HG03175 (cell line): ENCODE results near the gene PHTF1.
"Not testable (repeated sequence)": the region's sequence is repeated elsewhere in the genome, so short reads cannot be mapped to it uniquely, and the experiment has no call there.

Source experiments
- ATAC-seq: cut with Tn5 transposase; IDR thresholded peaks from one replicate; pipeline ENCODE4 v1.9.1; 2021; ENCODE audit warnings: mild to moderate bottlenecking, moderate library complexity; ENCODE audit not compliant: unreplicated experiment

Gene PHTF1

DNA sequence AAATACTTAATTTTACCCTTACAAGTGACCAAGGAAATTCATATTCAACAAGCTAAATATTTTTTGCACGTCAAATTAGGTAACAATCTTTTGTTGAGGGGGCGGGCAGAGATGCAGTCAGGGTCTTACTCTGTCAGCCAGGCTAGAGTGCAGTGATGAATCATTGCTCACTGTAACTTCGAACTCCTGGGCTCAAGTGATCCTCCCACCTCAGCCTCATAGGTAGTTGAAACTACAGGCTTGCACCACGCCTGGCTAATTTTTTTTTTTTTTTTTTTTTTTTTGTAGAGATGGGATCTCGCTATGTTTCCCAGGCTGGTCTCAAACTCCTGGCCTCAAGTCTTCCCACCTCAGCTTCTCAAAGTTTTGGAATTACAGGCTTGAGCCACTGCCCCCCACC lies 26.5 kb downstream of the PHTF1 start:
- no peak for ATAC-seq

DNA sequence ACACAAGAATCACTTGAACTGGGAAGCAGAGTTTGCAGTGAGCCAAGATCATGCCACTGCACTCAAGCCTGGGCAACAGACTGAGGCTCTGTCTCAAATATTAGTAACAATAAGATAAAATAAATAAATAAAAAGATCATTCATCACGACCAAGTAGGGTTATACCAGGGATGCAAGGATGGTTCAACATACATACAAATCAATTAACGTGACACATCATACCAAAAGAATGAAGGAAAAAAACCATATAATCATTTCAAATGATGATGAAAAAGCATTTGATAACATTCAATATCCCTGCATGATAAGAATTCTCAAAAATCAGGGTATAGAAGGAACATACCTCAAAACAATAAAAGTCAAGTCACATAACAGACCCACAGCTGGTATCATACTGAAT lies 38.3 kb downstream of the PHTF1 start:
- no peak for ATAC-seq

DNA sequence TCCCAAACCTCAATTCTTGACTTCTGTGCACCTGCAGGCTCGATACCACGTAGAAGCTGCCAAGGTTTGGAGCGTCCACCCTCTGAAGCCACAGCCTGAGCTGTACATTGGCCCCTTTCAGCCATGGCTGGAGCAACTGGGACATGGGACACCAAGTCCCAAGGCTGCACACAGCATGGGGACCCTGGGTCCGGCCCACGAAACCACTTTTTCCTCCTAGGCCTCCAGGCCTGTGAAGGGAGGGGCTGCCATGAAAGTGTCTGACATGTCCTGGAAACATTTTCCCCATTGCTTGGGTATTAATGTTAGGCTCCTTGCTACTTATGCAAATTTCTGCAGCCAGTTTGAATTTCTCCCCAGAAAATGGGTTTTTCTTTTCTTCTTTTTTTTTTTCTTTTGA lies 40.7 kb downstream of the PHTF1 start:
- ATAC-seq = not testable (repeated sequence)

DNA sequence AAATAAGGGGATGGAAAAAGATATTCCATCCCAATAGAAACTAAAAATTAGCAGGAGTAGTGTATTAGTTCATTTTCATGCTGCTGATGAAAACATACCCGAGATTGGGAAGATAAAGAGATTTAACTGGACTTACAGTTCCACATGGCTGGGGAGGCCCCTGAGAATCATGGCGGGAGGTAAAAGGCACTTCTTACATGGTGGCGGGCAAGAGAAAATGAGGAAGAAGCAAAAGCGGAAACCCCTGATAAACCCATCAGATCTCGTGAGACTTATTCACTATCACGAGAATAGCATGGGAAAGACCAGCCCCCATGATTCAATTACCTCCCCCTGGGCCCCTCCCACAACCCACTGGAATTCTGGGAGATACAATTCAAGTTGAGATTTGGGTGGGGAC lies 41.8 kb downstream of the PHTF1 start:
- ATAC-seq = not testable (repeated sequence)

DNA sequence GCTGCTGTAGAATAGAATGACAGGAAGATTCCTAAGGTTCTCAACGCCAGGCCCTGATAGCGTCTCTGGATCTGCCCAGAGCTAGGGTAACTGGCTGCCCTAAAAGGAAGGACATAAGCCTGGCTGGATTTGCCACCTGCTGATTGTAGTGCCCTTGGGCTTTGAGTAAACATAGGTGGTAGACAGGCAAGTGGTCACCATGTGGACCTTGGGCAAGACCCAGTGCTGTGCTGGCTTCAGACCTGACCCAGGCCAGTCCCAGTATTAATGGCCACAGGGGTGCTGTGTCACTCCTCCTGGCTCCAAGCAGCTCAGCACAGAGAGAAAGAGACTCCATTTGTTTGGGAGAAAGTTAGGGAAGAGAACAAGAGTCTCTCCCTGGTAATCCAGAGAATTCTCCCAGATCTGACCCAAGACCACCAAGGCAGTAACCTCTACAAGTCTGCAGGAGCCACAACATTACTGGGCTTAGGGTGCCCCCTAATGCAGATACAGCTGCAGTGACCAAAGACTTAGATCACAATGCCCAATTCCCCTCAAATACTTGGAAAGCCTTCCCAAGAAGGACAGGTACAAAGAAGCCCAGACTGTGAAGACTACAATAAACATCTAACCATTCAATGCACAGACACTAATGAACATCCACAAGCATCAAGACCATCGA lies 44.5 kb downstream of the PHTF1 start:
- ATAC-seq = no peak

DNA sequence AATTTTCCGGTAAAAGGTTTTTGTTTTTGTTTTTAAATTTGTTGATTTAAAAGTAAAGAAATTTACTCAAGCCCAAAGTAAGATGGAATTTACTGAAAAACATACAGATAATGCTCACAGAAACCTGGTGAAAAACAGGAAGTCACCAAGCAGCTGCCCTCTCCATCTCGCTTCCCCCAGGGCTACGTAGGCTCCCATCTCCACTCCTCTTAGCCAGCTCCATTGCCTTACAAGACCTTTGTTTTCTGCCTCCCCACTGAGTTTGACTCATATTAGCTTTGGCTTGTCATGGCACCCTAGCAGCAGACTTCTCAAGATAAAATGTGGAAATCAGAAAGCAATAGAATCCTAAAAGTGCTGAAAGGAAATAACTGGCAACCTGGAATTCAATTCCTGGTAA lies 57.9 kb downstream of the PHTF1 start:
- no peak for ATAC-seq

DNA sequence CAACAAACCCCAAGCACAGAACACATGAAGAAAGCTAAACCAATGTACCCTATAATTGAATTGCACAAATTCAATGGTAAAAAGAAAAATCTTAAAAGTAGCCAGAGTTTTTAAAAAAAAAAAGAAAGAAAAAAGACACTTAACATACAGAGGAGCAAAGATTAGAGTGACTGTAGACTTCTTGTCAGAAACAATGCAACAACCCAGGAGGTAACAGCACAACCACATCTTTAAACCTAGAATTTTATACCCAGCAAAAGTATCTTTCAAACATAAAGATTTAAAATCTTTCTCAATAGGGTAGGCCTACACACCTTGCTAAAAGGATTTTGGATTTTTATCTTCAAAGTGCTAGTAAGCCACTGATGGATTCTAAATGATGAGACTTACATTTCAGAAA lies 64.4 kb downstream of the PHTF1 start:
- no peak for ATAC-seq

DNA sequence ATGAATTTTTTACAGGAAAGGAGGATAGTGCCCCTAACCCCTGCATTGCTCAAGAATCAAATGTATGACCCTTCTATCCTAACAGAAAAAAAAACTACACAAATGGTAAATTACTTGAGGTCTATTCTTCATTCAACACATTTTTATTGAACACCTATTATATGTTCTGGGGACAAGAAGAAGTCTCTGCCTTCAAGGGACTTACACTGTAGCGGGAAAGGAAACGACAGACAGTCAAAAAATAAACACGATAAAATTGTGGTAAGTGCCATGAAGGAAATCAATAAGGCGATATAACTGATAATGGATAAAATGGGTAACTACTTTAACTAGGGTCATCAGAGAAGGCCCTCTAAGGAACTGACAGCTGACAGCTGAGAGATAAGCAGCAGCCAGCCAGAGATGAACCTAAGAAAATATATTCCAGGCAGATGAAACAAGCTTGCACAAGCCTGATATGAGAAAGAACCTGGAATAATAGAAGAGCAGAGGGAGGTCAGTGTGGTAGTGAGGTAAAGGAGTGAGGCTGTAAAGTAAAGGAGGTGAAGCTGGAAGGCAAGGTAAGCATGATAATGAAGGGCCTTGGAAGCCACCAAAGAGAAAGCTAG lies 66.4 kb downstream of the PHTF1 start:
- ATAC-seq = no peak

DNA sequence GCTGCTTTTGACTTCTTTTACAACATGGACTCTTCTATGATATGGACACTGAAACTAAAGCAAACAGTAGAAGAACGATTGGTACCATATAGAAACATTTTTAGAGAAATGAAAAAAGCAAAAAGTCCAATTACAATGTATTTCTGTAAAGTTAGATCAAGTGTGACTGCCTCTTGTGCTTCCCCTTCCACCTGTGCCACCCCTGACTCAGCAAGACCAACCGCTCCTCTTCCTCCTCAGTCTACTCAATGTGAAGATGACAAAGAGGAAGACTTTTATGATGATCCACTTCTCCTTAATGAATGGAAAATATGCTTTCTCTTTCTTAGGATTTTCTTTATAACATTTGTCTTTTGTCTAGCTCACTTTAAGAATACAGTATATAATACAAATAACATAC lies 66.9 kb downstream of the PHTF1 start:
- ATAC-seq = no peak

DNA sequence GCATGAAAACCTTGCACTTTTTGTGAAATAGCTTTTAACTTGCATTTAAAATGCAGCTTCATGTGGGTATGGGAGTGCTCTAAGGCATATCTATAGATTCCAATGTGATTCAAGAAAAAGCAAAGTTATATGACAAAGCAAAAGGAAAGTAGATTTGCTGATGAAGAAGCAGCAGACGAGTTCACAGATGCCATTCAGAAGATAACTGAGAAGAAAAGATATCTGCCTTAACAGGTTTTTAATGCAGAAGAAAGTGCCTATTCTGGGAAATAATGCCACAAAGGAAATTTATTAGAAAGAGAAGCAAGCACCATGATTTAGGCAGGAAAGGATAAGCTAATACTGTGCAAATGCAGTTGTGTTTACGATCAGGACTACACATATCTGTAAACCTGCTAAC lies 68.1 kb downstream of the PHTF1 start:
- no peak for ATAC-seq

DNA sequence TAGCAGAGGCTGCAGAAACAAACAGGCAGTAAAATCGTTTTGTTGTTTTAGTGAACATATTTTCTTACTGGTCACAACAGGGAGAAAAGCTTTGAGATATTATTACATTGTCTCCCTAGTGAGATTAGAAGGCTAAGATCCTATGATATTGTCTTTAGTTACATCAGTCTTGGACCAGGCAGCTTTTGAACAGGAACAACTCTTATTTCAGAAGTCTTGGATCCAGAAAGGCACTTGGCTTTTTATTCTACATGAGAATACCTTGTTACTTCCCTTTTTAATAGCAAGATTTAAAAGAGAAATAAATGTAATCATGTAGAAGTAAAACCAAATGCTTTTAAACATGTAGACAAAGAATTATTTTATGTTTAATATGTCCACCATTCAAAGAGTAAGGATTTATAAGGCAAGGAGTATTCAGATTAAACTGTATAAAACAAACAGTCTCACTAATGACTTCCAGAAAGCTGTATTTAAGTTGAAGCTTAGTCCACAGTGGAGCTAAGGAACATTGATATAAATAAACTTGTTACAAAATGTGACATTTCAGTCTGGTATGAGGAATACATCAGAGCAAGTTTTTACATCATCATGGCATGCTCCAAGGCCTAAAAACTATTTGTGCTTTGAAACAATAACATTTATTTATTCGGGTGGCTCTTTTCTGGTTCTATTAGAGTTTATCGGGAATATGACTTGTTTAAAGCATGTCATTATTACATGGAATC lies 72.2 kb downstream of the PHTF1 start:
- no peak for ATAC-seq

DNA sequence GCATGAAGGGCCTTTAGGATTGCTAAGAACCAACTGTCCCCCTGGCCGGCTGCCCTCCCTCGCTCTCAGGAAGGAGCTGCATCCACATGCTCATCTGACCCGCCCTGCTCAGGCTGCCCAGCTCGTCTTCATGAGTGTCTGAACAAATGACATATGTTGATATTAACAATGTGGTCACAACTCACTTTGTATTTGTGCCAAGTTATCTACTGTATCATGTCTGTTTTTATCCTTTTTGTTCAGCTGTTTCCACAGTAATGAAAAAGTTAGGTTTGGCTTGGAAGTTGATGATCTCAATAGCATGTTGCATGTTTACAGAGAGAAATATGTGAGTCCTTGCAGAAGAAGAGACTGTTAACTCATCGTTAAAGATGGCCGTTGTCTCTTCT lies 75.1 kb downstream of the PHTF1 start:
- no peak for ATAC-seq

DNA sequence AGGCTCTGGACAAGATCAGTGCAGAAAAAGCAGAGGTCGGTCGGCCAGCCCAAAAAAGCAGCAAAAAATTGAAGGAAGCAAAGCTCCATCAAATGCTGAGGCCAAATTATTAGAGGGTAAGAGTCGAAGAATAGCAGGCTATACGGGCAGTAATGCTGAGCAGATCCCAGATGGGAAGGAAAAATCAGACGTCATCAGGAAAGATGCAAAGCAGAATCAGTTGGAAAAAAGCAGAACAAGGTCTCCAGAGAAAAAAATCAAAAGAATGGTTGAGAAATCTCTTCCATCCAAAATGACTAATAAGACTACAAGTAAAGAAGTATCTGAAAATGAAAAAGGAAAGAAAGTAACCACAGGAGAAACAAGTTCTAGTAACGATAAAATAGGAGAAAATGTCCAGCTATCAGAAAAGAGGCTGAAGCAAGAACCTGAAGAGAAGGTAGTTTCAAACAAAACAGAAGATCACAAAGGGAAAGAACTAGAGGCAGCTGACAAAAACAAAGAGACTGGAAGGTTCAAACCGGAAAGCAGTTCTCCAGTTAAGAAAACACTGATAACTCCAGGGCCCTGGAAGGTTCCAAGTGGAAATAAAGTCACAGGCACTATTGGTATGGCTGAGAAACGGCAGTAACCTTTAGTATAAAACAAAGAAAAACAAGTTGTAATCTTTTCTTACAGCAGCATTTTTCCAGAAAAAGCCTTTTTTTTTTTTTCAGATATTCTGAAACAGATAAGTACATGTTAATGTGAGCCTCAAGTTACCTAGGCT lies 75.7 kb downstream of the PHTF1 start:
- no peak for ATAC-seq

DNA sequence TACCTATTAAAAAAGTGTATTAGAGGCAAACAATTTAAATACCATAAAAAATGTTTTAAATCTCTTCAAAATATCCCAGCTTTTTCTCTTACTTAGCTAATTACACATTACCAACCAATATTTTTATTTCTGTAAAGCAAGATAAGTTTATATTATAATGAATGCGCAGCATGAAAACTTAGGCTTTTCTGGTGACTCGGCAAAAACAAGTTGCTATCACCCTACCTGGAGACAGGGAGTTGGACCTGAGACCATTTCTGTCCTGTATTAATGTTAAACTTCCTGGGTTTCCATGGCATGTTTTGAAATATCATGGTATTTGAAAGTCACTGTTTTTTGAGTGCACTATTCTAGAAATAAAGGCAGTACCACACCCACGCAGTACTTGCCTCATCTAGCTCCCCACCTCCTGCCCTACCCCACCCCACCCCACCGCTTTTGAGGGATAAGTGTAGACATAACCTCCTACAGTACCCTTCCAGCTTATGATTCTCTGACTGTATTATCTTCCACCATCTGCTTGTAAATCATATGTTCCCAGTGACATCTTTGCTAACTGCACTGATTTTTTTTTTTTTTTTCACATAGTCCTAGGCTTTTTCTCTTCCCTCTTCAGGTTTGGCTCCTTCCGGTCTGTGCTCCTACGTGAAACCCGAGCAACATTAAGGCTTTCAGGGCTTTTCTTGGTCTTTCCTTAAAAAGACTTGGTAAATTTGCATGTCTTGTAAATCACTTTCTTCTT lies 77.5 kb downstream of the PHTF1 start:
- no peak for ATAC-seq

DNA sequence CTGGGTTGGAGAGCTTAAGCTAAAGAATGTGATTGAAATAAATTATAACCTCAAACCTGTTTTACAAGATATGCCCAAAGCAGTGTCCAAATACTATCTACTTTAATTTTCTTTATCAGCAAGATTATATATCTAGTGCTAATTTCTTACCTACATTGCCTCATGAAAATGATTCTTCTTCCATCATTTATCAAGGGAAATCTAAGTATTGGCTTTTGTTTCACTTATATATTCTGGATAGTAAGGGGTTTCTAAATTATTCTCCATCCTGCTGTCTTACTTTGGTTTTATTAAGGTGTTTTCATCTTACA lies 81.2 kb downstream of the PHTF1 start:
- no peak for ATAC-seq

DNA sequence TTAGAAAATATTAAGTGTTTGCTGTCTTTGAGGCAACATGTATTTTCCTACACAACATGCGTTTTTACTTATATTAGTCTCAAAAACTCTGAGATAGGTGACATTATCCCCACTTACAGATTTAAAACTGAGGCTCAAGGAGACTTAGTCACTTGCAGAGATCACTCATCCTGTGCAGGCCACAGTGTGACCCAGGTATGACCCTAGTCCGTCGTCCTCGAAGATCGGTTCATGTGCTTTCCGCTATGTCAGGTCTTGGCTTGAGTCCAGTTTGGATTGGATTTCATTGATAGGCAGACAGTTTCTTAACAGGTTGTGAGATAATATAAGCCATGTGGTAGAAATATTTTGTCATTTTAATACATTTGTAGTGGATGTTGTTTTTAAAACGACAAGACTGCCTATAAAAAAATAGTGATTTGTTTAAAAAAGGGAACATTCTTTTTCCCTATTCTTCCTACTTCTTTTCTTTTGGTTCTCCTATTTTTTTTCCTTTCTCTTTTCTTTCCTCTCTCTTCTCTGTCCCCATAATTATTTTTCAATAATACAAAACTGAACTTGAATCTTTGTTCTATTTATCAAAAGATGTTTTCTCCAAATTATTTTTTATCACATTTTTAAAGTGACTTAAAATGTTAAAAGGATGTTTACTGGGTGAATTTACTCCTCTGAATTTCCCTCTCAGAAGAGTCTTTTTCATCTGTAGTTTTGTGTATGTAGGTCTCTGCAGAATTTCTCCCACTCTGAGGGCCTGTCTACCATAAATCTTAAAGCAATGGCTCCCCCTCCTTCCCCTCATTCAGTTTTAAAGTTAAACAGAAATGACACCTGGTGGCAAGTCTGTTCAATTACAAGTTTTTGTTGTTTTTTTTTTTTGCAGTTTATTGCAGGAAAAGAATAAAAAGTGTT lies 81.8 kb downstream of the PHTF1 start:
- ATAC-seq = no peak

DNA sequence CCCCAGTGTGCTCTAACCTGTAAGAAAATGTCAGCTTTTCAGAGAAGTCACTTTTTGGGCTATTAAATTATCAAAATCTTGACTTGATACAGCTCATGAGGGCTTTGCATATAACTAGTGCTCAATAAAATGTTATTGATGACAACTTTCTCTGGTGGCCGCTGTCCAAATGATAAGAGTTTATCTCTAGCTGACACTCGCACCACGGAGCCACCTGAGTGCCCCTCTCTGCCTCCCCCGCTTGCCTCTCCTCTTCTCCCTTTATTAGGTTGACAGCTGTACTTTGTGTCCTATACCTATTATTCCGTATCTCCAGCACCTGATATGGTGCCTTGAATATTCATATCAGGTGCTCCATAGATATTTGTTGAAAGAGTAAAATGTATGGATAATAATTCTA lies 82.8 kb downstream of the PHTF1 start:
- ATAC-seq = no peak

DNA sequence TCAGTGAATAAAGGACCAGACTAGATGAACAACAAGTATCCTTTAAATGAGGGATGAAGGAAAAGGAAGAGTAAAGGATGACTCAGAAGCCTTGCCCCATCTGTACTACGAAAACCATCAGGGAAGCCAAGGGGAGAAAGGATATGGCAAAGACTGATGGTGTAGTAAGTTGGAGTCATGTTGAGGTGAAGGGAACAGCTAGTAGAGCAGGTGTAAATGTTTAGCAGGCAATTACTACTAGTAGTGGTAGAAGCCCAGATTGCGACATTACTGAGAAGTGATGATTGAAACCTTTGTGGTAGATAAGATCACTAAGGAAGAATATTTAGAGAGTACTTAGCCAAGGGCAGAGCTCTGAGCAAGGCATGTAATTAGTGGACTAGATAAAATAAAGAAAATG lies 84.0 kb downstream of the PHTF1 start:
- no peak for ATAC-seq

DNA sequence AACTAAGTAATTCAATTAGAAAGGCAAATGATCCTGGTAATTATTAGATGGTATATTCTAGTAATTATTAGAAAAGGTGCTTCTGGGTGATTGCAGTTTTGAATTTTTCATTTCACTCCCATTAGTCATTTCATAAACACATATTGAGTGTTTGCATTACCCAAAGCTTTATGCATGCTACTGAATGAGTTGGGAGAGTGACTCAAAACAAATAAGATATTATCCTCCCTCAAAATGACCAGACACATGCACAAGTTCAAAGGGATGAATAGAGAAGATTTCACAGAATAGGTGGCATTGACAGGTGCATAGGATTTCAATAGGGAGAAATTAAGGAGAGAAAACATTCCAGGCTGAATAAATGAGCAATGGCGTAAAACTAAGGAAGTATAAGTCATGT lies 84.7 kb downstream of the PHTF1 start:
- no peak for ATAC-seq

DNA sequence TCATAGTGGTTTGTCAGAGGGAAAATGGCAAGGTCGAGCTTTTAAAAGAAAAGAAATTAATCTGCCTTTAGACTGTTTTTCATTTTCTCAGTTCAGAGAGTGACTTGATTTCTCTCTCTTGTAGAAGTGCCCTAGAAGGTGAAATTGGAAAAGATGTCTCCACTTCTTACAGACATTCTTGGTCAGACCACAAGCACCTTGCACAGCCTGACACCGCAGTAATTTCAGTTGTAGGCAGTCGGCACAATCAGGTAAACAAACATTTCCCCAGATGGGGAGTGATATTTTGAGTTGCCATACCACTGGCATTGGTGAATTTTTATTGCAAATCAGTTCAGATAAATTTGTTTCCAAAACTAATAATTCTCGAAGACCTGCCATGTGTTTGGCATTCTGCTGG lies 86.8 kb downstream of the PHTF1 start:
- ATAC-seq = no peak
